K562 (cell line): ENCODE measurements around the gene TGOLN2. TPM values are rescaled to one million over a fixed set of nuclear protein-coding genes. Genes with fewer than 3 reads are reported as not detected.

Experiments
- KLF6 ChIP-seq: fragments of 250-450 bp; sonication (Bioruptor Pico); IDR thresholded peaks from 2 replicates; pipeline ENCODE4 v1.4.0; 2020; ENCODE audit warnings: mild to moderate bottlenecking, moderate library complexity, borderline replicate concordance
- MGA ChIP-seq: fragments of 450-650 bp; IDR thresholded peaks from 2 replicates; pipeline ENCODE4 v1.6.1; 2016; ENCODE audit warnings: mild to moderate bottlenecking, moderate library complexity
- polyA plus RNA-seq, 8 experiments: library from polyadenylated mRNA; depleted of rRNA in 4 of 8; stranded (reverse) in 5 of 8; unstranded in 3 of 8; fragments of >200 nt; fragmentation: Nextera tagmentation in 2 of 8; fragmentation: Illumina TruSeq in 1 of 8; extraction: Ambion mirVana in 2 of 8; extraction: Trizol in 1 of 8; gene quantifications; 2 replicates each; pipeline versions ENCODE4 v1.2.1 to v1.2.3, GENCODE V29; 2011 to 2014; ENCODE audit warnings: inconsistent platforms in 1 of 8, missing spikeins in 1 of 8
- total RNA-seq, 7 experiments: library from RNA; depleted of rRNA in 6 of 7; stranded (reverse); fragments of >200 nt in 6 of 7; fragmentation: Illumina TruSeq in 2 of 7; extraction: Trizol in 2 of 7; gene quantifications; 2 replicates each; pipeline versions ENCODE4 v1.2.1 to v1.2.3, GENCODE V29; 2011 to 2021; ENCODE audit warnings: low replicate concordance in 1 of 7

Gene TGOLN2
- total and polyA plus RNA-seq, 9 of the 15 experiments (the other 6 are each of a cell fraction or from before 2014, with no cell fraction given) = 13.0 to 66.5 (median 35.9) TPM

- TF ChIP-seq MGA (no peak), KLF6 (CRISPR knock-in tag) (no peak)
- TF ChIP-seq, all 486 proteins: peak for 0
Observed at GRCh38 chr2:85377083-85377482, 49.3 kb upstream of the TGOLN2 start (continued).
